ENCODE data around the gene RAD18. TPM values are rescaled to one million over a fixed set of nuclear protein-coding genes. Genes with fewer than 3 reads are reported as not detected.

Gene RAD18
- total RNA-seq, 1 donor from 2014 or later: 21.3 TPM

DNA sequence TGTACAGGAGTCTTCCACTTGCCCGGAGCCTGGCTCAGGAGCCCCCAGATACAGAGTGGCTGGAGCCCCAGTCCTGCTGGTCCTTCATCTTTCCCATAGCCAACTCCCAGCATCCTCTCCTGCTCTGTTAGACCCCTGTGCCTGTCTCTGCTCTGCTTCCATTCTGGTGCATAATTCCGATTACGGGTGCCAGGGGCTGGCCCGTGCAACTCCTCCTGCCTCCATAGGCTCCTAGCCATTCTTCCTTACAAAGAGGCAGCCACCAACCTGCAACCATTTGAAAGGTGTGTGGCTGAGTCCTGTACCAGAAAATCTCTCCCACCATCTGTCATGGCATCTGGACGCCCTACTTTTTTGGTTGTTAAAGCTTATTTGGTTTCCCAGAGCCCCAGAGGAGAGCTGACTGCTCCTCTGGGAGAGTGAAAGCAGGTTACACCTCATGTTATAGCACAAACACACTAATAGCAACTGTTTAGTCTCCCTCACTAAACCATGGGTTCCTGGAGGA is 5.2 kb upstream of the RAD18 start:
- Mint-ChIP-seq H3K9me3 (no peaks in the 10 kb centered on the region), H3K4me3 (no peak overlapping the region), H3K27ac (no peak overlapping the region), H3K27me3 (peaks cover 17% of the 10 kb centered on the region), H3K4me1 (ENCODE audit: unreplicated experiment) (peaks cover 23% of the 10 kb centered on the region), H3K36me3 (no peaks in the 10 kb centered on the region)
- no peak for DNase-seq (ENCODE audit: extremely low spot score, unreplicated experiment)
- TF ChIP-seq, protein P1, sequence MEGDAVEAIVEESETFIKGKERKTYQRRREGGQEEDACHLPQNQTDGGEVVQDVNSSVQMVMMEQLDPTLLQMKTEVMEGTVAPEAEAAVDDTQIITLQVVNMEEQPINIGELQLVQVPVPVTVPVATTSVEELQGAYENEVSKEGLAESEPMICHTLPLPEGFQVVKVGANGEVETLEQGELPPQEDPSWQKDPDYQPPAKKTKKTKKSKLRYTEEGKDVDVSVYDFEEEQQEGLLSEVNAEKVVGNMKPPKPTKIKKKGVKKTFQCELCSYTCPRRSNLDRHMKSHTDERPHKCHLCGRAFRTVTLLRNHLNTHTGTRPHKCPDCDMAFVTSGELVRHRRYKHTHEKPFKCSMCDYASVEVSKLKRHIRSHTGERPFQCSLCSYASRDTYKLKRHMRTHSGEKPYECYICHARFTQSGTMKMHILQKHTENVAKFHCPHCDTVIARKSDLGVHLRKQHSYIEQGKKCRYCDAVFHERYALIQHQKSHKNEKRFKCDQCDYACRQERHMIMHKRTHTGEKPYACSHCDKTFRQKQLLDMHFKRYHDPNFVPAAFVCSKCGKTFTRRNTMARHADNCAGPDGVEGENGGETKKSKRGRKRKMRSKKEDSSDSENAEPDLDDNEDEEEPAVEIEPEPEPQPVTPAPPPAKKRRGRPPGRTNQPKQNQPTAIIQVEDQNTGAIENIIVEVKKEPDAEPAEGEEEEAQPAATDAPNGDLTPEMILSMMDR (conservative IDR thresholded peaks at IDR 0.05): no peak

DNA sequence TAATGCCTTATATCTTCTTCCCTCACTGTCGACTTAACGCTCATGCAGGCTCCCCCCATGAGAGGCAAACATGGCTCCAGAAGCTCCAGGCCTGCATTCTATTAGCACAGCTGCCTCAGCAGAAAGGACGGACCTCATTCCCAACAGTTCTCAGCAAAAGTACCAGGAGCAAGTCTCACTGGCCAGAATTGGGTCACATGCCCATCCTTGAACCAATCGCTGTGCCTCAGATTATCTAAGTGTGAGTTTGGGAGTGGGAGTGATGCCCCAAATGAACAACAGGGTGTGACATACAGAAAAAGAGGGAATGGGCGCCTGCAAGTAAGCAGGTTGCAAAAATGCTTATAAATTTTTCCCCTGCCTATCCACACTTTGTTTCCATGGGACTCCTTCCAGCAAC is 4.3 kb upstream of the RAD18 start:
- H3K36me3 Mint-ChIP-seq: no peaks in the 10 kb centered on the region
- H3K27me3 Mint-ChIP-seq: peaks cover 15% of the 10 kb centered on the region
- no peaks in the 10 kb centered on the region for H3K9me3 Mint-ChIP-seq
- no peak overlapping the region for H3K27ac Mint-ChIP-seq
- peaks cover 26% of the 10 kb centered on the region for H3K4me1 Mint-ChIP-seq (ENCODE audit: unreplicated experiment)
- TF ChIP-seq, protein P1 (conservative IDR thresholded peaks at IDR 0.05): no peak
- no peak overlapping the region for H3K4me3 Mint-ChIP-seq
- DNase-seq (ENCODE audit: extremely low spot score, unreplicated experiment): no peak

DNA sequence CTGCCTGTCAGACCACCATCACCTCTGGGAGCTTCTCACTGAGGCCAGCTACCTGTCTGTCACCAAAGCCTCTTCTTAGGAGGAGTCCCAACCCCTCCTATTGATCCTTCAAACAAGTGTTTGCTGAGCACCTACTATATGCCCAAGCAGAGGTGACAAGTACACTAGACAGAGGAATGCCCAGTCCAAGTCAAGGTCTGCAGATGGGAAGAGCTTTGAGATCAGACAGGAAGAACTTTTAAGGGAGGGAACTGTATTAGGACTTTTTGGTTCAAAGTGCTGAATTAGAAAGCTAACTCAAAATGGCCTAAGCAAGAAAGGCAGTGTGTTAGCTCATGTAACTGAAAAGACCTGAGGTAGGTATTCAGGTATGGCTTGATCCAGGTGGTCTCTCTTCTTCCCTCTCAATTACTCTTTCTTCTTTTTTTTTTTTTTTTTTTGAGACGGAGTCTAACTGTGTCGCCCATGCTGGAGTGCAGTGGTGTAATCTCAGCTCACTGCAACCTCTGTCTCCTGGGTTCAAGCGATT is 3.6 kb upstream of the RAD18 start:
- Mint-ChIP-seq H3K4me3 (no peak overlapping the region), H3K27ac (no peak overlapping the region), H3K9me3 (no peaks in the 10 kb centered on the region), H3K36me3 (no peaks in the 10 kb centered on the region), H3K27me3 (peaks cover 15% of the 10 kb centered on the region), H3K4me1 (ENCODE audit: unreplicated experiment) (peaks cover 26% of the 10 kb centered on the region)
- no peak for DNase-seq (ENCODE audit: extremely low spot score, unreplicated experiment)
- TF ChIP-seq, protein P1 (conservative IDR thresholded peaks at IDR 0.05): no peak

DNA sequence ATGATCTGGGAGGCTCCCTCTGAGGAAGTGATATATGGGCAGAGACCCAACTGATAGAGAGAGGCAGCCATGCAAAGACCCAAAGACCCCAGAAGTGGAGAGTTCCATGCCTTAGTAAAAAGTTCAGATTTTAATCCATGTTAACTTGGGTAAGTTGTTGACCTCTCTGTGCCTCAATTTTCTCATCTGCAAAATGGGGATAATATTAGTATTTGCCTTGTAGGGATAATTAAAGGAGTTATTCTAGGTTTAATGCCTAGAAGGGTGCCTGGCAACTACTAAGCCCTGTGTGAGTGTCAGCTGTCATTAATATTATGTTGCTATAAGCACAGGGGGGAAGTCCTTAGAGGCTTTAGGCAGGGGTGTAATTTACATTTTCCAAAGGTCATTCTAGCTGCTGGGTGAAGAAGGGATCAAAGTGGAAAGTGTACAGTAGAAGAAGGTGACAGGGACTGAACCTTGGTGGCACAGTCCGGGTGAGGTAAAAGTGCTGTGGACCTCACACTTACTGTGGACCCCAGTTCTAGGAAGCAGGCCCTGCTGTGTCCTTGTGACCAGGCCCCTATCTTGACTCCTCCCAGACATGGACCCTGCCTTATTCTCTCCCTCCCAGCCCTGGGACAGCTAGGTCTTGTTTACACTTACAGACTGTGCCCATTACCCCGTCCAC is 3.0 kb upstream of the RAD18 start:
- TF ChIP-seq, protein P1 (conservative IDR thresholded peaks at IDR 0.05): no peak
- no peak for DNase-seq (ENCODE audit: extremely low spot score, unreplicated experiment)
- Mint-ChIP-seq H3K27ac (no peak overlapping the region), H3K4me3 (no peak overlapping the region), H3K4me1 (ENCODE audit: unreplicated experiment) (peaks cover 29% of the 10 kb centered on the region), H3K27me3 (peaks cover 15% of the 10 kb centered on the region), H3K9me3 (no peaks in the 10 kb centered on the region), H3K36me3 (no peaks in the 10 kb centered on the region)

DNA sequence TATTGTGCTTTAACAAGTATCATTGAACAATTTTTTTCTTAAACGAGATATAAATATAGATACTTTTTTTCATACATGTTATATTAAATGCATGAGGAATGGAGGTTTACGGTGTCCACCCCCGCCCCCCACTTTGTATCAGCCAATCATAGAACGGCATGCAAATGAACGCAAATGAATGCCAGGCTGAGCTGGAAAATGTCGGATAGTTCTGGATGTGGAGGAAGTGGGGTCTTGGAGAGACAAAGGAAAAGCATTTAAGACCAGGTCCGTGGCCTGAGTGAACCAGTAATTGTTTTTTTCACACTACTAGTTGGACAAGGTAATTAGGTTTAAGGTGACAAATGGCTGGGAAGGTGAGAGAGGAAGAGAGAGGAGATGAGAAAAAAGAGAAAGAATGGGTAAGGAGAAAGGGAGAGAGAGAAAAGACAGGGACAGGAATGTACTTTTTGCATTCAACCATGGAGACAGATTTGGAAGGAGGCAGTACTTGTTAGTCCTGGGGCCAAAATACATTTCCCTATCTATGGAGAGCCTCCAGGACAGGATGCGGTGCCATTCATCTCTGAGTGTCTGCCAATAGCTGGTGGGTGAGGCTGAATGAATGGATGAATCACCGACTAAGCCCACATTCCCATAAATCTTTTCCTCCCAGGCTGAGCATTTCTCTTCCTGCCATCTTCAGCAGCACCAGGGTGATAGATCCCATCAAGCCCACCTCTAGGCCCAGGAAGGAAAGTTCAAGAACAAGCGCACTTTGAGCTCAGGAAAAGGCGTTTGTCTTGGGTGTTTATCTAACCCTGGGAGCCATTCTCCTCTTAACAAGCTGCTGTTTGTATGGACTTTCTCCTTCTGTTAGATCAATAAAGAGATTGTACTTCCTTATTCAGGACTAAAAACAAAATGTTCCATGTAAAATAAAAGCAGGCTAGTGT is 1.4 kb upstream of the RAD18 start:
- Mint-ChIP-seq H3K36me3 (no peaks in the 10 kb centered on the region), H3K4me3 (peak overlapping the region; percentile 91), H3K27ac (peak overlapping the region; percentile 97), H3K9me3 (no peaks in the 10 kb centered on the region), H3K4me1 (ENCODE audit: unreplicated experiment) (peaks cover 36% of the 10 kb centered on the region), H3K27me3 (peaks cover 11% of the 10 kb centered on the region)
- no peak for DNase-seq (ENCODE audit: extremely low spot score, unreplicated experiment)
- TF ChIP-seq, protein P1 (conservative IDR thresholded peaks at IDR 0.05): no peak
